ENCODE data around the gene RASEF.
"Not testable (repeated sequence)": the region's sequence is repeated elsewhere in the genome, so short reads cannot be mapped to it uniquely, and the experiment has no call there.

GRCh38 chr9:83093311-83093710 lies 30.4 kb upstream of the RASEF start:
- not testable (repeated sequence) for TF ChIP-seq CTCF, POLR2A (IDR thresholded peaks at IDR 0.05)

Measured in thyroid gland (tissue), 4 donors.